Measurements from ENCODE around the gene ZC3H10. TPM values are rescaled to one million over a fixed set of nuclear protein-coding genes. Genes with fewer than 3 reads are reported as not detected.

The ZC3H10 gene
- total and polyA plus RNA-seq, 12 donors: 2.2 to 15.0 (median 7.6) TPM

- no peak for DNase-seq
- H3K4me1 ChIP-seq (replicated peaks in 1 of 2): peaks cover 32 to 34% of the 10 kb centered on the region in 2 donors
- intact Hi-C loops (cut with DNase I): no loop called here
- no peaks in the 10 kb centered on the region for H3K27me3 ChIP-seq
- H3K36me3 ChIP-seq (replicated peaks in 1 of 2): peaks cover 0 to 9% of the 10 kb centered on the region in 2 donors
- H3K27ac ChIP-seq: peak overlapping the region; percentile 33 to 97 (median 89)
- 5 to 7% (median 6%) methylated on average over 13 of the region's 13 CpGs for WGBS, 4 donors
- H3K4me3 ChIP-seq: peak overlapping the region in 3 of 4 donors; percentile 29 to 76 (median 44)
- no peak for TF ChIP-seq POLR2A (IDR thresholded peaks at IDR 0.05)
- TF ChIP-seq CTCF (IDR thresholded peaks at IDR 0.05): no peak
- no peaks in the 10 kb centered on the region for H3K9me3 ChIP-seq (replicated peaks in 1 of 3)
Measured at GRCh38 chr12:56118688-56119357, 757 bp downstream of the ZC3H10 start.

GRCh38 chr12:56119361-56119796 lies 1.3 kb downstream of the ZC3H10 start:
- Histone ChIP-seq H3K36me3 (replicated peaks in 1 of 2) (peaks cover 0 to 9% of the 10 kb centered on the region in 2 donors), H3K4me3 (peak overlapping the region in 1 of 4 donors; percentile 76), H3K4me1 (replicated peaks in 1 of 2) (peaks cover 34 to 38% of the 10 kb centered on the region in 2 donors), H3K9me3 (replicated peaks in 1 of 3) (no peaks in the 10 kb centered on the region), H3K27me3 (no peaks in the 10 kb centered on the region), H3K27ac (peak overlapping the region; percentile 33 to 97 (median 89))
- TF ChIP-seq POLR2A (IDR thresholded peaks at IDR 0.05) (no peak), CTCF (IDR thresholded peaks at IDR 0.05) (peak; percentile 76 to 98 (median 92))
- 0 to 2% (median 0%) methylated on average over 2 of the region's 2 CpGs for WGBS, 4 donors
- intact Hi-C loops (cut with DNase I): no loop called here
- peak; percentile 75 to 94 (median 91) for DNase-seq

- Histone ChIP-seq H3K36me3 (replicated peaks in 1 of 2) (peaks cover 0 to 9% of the 10 kb centered on the region in 2 donors), H3K27me3 (no peaks in the 10 kb centered on the region), H3K9me3 (replicated peaks in 1 of 3) (no peaks in the 10 kb centered on the region), H3K4me3 (no peak overlapping the region), H3K27ac (peak overlapping the region; percentile 33 to 97 (median 89)), H3K4me1 (replicated peaks in 1 of 2) (peaks cover 34 to 47% of the 10 kb centered on the region in 2 donors)
- peak in 5 of 7 donors; percentile 38 to 72 (median 57) for DNase-seq
- intact Hi-C loops (cut with DNase I): loop anchor here in 1 of 2 donors (2.0 kb wide), 1 partner anchor 68 kb away; the partner anchor contains the start of gene SMARCC2
- peak in 1 of 2 donors; percentile 15 for TF ChIP-seq POLR2A (IDR thresholded peaks at IDR 0.05)
- TF ChIP-seq CTCF (IDR thresholded peaks at IDR 0.05): no peak
- WGBS, 4 donors: 69 to 79% (median 78%) methylated on average over 8 to 17 of the region's 17 CpGs
Measured at GRCh38 chr12:56120158-56120846, 2.2 kb downstream of the ZC3H10 start.

- DNase-seq: peak; percentile 47 to 82 (median 70)
- peak overlapping the region in 3 of 5 donors; percentile 89 to 97 (median 97) for H3K27ac ChIP-seq
- no peaks in the 10 kb centered on the region for H3K27me3 ChIP-seq
- no peaks in the 10 kb centered on the region for H3K9me3 ChIP-seq (replicated peaks in 1 of 3)
- 63 to 69% (median 66%) methylated on average over 6 to 11 of the region's 11 CpGs for WGBS, 4 donors
- peaks cover 0 to 9% of the 10 kb centered on the region in 2 donors for H3K36me3 ChIP-seq (replicated peaks in 1 of 2)
- no peak overlapping the region for H3K4me3 ChIP-seq
- TF ChIP-seq CTCF (IDR thresholded peaks at IDR 0.05) (no peak), POLR2A (IDR thresholded peaks at IDR 0.05) (peak in 1 of 2 donors; percentile 24)
- peaks cover 37 to 54% of the 10 kb centered on the region in 2 donors for H3K4me1 ChIP-seq (replicated peaks in 1 of 2)
- intact Hi-C loops (cut with DNase I): loop anchor here in 1 of 2 donors (2.0 kb wide), 1 partner anchor 67 kb away; the partner anchor contains the start of gene SMARCC2
Measured at GRCh38 chr12:56121204-56121870, 3.3 kb downstream of the ZC3H10 start.

Data from adrenal gland (tissue), 12 donors.